Neural cell (in vitro differentiated cells): ENCODE data around the gene PALB2. TPM values are rescaled to one million over a fixed set of nuclear protein-coding genes. Genes with fewer than 3 reads are reported as not detected.

Source experiments
- H2AFZ ChIP-seq: fragments of 200-600, 300-800 bp; sonication (generic), shearing (Covaris generic); 2 replicates; pipeline ENCODE4 v1.6.0; 2014; ENCODE audit warnings: low read depth, mild to moderate bottlenecking, antibody characterized with exemption, low read length, moderate library complexity
- H3F3A ChIP-seq: fragments of 200-600 bp; shearing (Covaris generic); 2 replicates; pipeline ENCODE4 v1.6.1; 2016; ENCODE audit warnings: mild to moderate bottlenecking, moderate library complexity, mixed read lengths, antibody characterized with exemption, low read length; ENCODE audit not compliant: insufficient read depth, poor library complexity, severe bottlenecking
- H3K27ac ChIP-seq: fragments of 200-600, 300-800 bp; sonication (generic), shearing (Covaris generic); 2 replicates; pipeline ENCODE4 v1.5.1; 2014; ENCODE audit warnings: mild to moderate bottlenecking, low read length, moderate library complexity
- H3K27me3 ChIP-seq: fragments of 300-800, 200-600 bp; sonication (generic), shearing (Covaris generic); 2 replicates; pipeline ENCODE4 v1.6.0; 2014; ENCODE audit warnings: mild to moderate bottlenecking, low read depth, low read length, moderate library complexity; ENCODE audit not compliant: insufficient read depth
- H3K36me3 ChIP-seq: fragments of 300-800, 200-600 bp; sonication (generic), shearing (Covaris generic); 2 replicates; pipeline ENCODE4 v1.5.1; 2014; ENCODE audit warnings: mild to moderate bottlenecking, antibody characterized with exemption, low read length, moderate library complexity; ENCODE audit not compliant: insufficient read depth
- H3K4me2 ChIP-seq: fragments of 300-800, 200-600 bp; sonication (generic), shearing (Covaris generic); 2 replicates; pipeline ENCODE4 v1.6.0; 2014; ENCODE audit warnings: mild to moderate bottlenecking, low read length
- H3K4me3 ChIP-seq: fragments of 300-800, 200-600 bp; sonication (generic), shearing (Covaris generic); 2 replicates; pipeline ENCODE4 v1.5.1; 2014; ENCODE audit warnings: mild to moderate bottlenecking, low read length, moderate library complexity
- H3K79me2 ChIP-seq: fragments of 200-600 bp; shearing (Covaris generic); replicated peaks from 2 replicates; pipeline ENCODE4 v1.6.0; 2014; ENCODE audit warnings: mild to moderate bottlenecking, low read length, moderate library complexity; ENCODE audit not compliant: insufficient read depth
- H3K9ac ChIP-seq: fragments of 300-800, 200-600 bp; sonication (generic), shearing (Covaris generic); 2 replicates; pipeline ENCODE4 v1.6.1; 2016; ENCODE audit warnings: mild to moderate bottlenecking, low read length, mixed read lengths
- H3K9me2 ChIP-seq: fragments of 200-600 bp; shearing (Covaris generic); 2 replicates; pipeline ENCODE4 v1.6.1; 2016; ENCODE audit warnings: mild to moderate bottlenecking, low read length, mixed read lengths; ENCODE audit not compliant: insufficient read depth
- H3K9me3 ChIP-seq: fragments of 200-600, 300-800 bp; sonication (generic), shearing (Covaris generic); 2 replicates; pipeline ENCODE4 v1.6.1; 2016; ENCODE audit warnings: mild to moderate bottlenecking, mixed run types, low read length, moderate library complexity, mixed read lengths
- H4K20me1 ChIP-seq: fragments of 200-600 bp; shearing (Covaris generic); 2 replicates; pipeline ENCODE4 v1.6.1; 2016; ENCODE audit warnings: mild to moderate bottlenecking, mixed run types; ENCODE audit not compliant: insufficient read depth
- EP300 ChIP-seq: fragments of 450-650 bp; conservative IDR thresholded peaks from 2 replicates; pipeline ENCODE4 v1.6.1; 2014; ENCODE audit warnings: antibody characterized with exemption, mild to moderate bottlenecking, moderate library complexity; ENCODE audit not compliant: poor library complexity, severe bottlenecking
- EZH2 ChIP-seq: fragments of 200-600, 300-800 bp; shearing (Covaris generic), sonication (generic); IDR thresholded peaks from 2 replicates; pipeline ENCODE4 v1.6.1; 2014; ENCODE audit warnings: antibody characterized with exemption, low read length, borderline replicate concordance, mild to moderate bottlenecking; ENCODE audit not compliant: insufficient read depth, poor library complexity, severe bottlenecking
- MXI1 ChIP-seq: fragments of 450-650 bp; conservative IDR thresholded peaks from 2 replicates; pipeline ENCODE4 v1.6.1; 2014; ENCODE audit warnings: antibody characterized with exemption, mild to moderate bottlenecking; ENCODE audit not compliant: poor library complexity, severe bottlenecking
- POLR2AphosphoS5 ChIP-seq: IDR thresholded peaks from 2 replicates; pipeline ENCODE4 v1.6.1; 2012
- RAD21 ChIP-seq: fragments of 450-650 bp; conservative IDR thresholded peaks from 2 replicates; pipeline ENCODE4 v1.6.1; 2014; ENCODE audit warnings: antibody characterized with exemption, mild to moderate bottlenecking, moderate library complexity
- SMC3 ChIP-seq: fragments of 450-650 bp; conservative IDR thresholded peaks from 2 replicates; pipeline ENCODE4 v1.6.1; 2014; ENCODE audit warnings: antibody characterized with exemption, mild to moderate bottlenecking, moderate library complexity; ENCODE audit not compliant: poor library complexity
- TAF1 ChIP-seq: IDR thresholded peaks from 2 replicates; pipeline ENCODE4 v1.6.1; 2012; ENCODE audit warnings: low read depth
- polyA plus RNA-seq: library from polyadenylated mRNA; depleted of rRNA; stranded (reverse); fragments of >200 nt; gene quantifications from 2 replicates; pipeline ENCODE4 v1.2.3, GENCODE V29; 2014
- TF ChIP-seq, protein P1 (sequence below): fragments of 450-650 bp; IDR thresholded peaks from 2 replicates; pipeline ENCODE4 v1.5.1; 2014; ENCODE audit warnings: antibody characterized with exemption, mild to moderate bottlenecking, moderate library complexity; ENCODE audit not compliant: poor library complexity, severe bottlenecking
- TF ChIP-seq, protein P2 (sequence below): IDR thresholded peaks from 2 replicates; pipeline ENCODE4 v1.6.1; 2012; ENCODE audit warnings: borderline replicate concordance

PALB2 gene
- polyA plus RNA-seq, 1 donor from 2014 or later: 6.5 TPM

DNA sequence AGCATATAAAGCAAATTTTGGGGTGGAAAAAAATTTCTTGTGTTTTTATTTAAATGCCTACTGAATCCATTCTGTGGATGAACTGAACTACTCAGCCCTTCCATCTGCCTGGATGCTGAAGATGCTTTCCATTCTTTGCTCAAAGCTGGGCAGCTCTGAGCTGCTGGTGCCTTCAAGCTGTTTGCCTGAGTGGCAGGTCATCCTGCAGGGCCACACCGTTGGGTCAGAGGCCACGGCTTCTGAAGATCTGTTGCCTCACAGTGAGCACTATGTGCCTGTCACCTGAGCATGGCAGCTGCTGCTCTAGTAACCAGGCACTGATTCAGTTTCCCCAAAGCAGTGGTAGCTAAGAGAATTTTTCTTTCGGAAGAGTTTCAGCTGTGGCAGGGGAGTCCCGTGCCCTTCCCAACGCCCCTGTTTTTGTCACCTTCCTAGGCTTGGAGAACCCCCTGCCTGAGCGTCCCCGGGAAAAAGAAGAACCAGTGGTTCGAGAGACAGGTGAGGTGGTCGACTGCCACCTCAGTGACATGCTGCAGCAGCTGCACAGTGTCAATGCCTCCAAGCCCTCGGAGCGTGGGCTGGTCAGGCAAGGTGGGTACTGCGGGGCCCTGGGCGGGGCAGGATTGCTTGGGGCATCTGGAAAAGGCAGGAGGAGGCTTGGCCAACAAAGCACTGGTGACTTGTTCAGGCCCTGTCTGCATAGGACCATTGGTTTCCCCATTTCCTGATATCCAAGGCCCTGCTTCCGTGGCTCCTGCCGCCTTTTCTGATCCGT lies 46.1 kb upstream of the PALB2 start:
- Histone ChIP-seq H3K4me3 (no peak overlapping the region), H3K27ac (no peak overlapping the region), H2AFZ (no peak overlapping the region), H3K9me2 (no peaks in the 10 kb centered on the region), H4K20me1 (no peaks in the 10 kb centered on the region), H3K27me3 (no peaks in the 10 kb centered on the region), H3K9ac (no peak overlapping the region), H3K36me3 (peaks cover 8% of the 10 kb centered on the region), H3K79me2 (no peaks in the 10 kb centered on the region), H3F3A (no peaks in the 10 kb centered on the region), H3K4me2 (no peak overlapping the region), H3K9me3 (no peaks in the 10 kb centered on the region)
- TF ChIP-seq, protein P1, sequence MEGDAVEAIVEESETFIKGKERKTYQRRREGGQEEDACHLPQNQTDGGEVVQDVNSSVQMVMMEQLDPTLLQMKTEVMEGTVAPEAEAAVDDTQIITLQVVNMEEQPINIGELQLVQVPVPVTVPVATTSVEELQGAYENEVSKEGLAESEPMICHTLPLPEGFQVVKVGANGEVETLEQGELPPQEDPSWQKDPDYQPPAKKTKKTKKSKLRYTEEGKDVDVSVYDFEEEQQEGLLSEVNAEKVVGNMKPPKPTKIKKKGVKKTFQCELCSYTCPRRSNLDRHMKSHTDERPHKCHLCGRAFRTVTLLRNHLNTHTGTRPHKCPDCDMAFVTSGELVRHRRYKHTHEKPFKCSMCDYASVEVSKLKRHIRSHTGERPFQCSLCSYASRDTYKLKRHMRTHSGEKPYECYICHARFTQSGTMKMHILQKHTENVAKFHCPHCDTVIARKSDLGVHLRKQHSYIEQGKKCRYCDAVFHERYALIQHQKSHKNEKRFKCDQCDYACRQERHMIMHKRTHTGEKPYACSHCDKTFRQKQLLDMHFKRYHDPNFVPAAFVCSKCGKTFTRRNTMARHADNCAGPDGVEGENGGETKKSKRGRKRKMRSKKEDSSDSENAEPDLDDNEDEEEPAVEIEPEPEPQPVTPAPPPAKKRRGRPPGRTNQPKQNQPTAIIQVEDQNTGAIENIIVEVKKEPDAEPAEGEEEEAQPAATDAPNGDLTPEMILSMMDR: no peak
- TF ChIP-seq EP300 (no peak), TAF1 (no peak), SMC3 (no peak), EZH2 (no peak), MXI1 (no peak)
- TF ChIP-seq, protein P2, sequence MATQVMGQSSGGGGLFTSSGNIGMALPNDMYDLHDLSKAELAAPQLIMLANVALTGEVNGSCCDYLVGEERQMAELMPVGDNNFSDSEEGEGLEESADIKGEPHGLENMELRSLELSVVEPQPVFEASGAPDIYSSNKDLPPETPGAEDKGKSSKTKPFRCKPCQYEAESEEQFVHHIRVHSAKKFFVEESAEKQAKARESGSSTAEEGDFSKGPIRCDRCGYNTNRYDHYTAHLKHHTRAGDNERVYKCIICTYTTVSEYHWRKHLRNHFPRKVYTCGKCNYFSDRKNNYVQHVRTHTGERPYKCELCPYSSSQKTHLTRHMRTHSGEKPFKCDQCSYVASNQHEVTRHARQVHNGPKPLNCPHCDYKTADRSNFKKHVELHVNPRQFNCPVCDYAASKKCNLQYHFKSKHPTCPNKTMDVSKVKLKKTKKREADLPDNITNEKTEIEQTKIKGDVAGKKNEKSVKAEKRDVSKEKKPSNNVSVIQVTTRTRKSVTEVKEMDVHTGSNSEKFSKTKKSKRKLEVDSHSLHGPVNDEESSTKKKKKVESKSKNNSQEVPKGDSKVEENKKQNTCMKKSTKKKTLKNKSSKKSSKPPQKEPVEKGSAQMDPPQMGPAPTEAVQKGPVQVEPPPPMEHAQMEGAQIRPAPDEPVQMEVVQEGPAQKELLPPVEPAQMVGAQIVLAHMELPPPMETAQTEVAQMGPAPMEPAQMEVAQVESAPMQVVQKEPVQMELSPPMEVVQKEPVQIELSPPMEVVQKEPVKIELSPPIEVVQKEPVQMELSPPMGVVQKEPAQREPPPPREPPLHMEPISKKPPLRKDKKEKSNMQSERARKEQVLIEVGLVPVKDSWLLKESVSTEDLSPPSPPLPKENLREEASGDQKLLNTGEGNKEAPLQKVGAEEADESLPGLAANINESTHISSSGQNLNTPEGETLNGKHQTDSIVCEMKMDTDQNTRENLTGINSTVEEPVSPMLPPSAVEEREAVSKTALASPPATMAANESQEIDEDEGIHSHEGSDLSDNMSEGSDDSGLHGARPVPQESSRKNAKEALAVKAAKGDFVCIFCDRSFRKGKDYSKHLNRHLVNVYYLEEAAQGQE: no peak

GRCh38 chr16:23683487-23683886 lies 42.4 kb upstream of the PALB2 start:
- peaks cover 8% of the 10 kb centered on the region for H4K20me1 ChIP-seq
- no peaks in the 10 kb centered on the region for H3F3A ChIP-seq
- H3K79me2 ChIP-seq: peaks cover 24% of the 10 kb centered on the region
- H3K9ac ChIP-seq: no peak overlapping the region
- TF ChIP-seq TAF1 (no peak), RAD21 (no peak), EZH2 (no peak), MXI1 (no peak), POLR2AphosphoS5 (no peak), EP300 (no peak), SMC3 (no peak)
- TF ChIP-seq, protein P2: no peak
- TF ChIP-seq, protein P1: no peak
- no peaks in the 10 kb centered on the region for H3K9me2 ChIP-seq
- no peak overlapping the region for H3K27ac ChIP-seq
- H3K36me3 ChIP-seq: peaks cover 5% of the 10 kb centered on the region
- no peak overlapping the region for H2AFZ ChIP-seq
- H3K4me3 ChIP-seq: no peak overlapping the region
- no peaks in the 10 kb centered on the region for H3K27me3 ChIP-seq
- H3K4me2 ChIP-seq: no peak overlapping the region
- no peaks in the 10 kb centered on the region for H3K9me3 ChIP-seq
